ENCODE measurements around the gene KYNU.
A peak's percentile ranks its signal among the peaks of the same experiment; 100 is the strongest.
"Not testable (repeated sequence)": the region's sequence is repeated elsewhere in the genome, so short reads cannot be mapped to it uniquely, and the experiment has no call there.

The KYNU gene

GRCh38 chr2:142877216-142877838, at the start of gene KYNU:
KYNU (plus strand) TSS chr2:142877664; CDS start chr2:142885368, 7,704 bp downstream.
- no peak for DNase-seq (ENCODE audit: low read depth)
- H3K4me3 ChIP-seq (ENCODE audit: low read depth, low read length), result no peak within 1 kb of the TSS

GRCh38 chr2:142834021-142834420, 43.4 kb upstream of the KYNU start:
- peak; percentile 17 for DNase-seq (ENCODE audit: low read depth)

GRCh38 chr2:142840436-142840835, 37.0 kb upstream of the KYNU start:
- no peak for DNase-seq (ENCODE audit: low read depth)

More at GRCh38 chr2:142834021-142834420, 43.4 kb upstream of the KYNU start:
- no peak overlapping the region for H3K4me3 ChIP-seq (ENCODE audit: low read depth, low read length)

GRCh38 chr2:142841788-142842187, 35.7 kb upstream of the KYNU start:
- DNase-seq (ENCODE audit: low read depth), result no peak
- H3K4me3 ChIP-seq (ENCODE audit: low read depth, low read length), result no peak overlapping the region

More at GRCh38 chr2:142840436-142840835, 37.0 kb upstream of the KYNU start:
- H3K4me3 ChIP-seq (ENCODE audit: low read depth, low read length), result no peak overlapping the region

GRCh38 chr2:142842369-142842768, 35.1 kb upstream of the KYNU start:
- no peak overlapping the region for H3K4me3 ChIP-seq (ENCODE audit: low read depth, low read length)
- no peak for DNase-seq (ENCODE audit: low read depth)

GRCh38 chr2:142843731-142844130, 33.7 kb upstream of the KYNU start:
- DNase-seq (ENCODE audit: low read depth), result no peak

GRCh38 chr2:142848023-142848606, 29.3 kb upstream of the KYNU start:
- H3K4me3 ChIP-seq (ENCODE audit: low read depth, low read length), result no peak overlapping the region
- no peak for DNase-seq (ENCODE audit: low read depth)

More at GRCh38 chr2:142843731-142844130, 33.7 kb upstream of the KYNU start:
- no peak overlapping the region for H3K4me3 ChIP-seq (ENCODE audit: low read depth, low read length)

GRCh38 chr2:142849820-142850219, 27.6 kb upstream of the KYNU start:
- no peak overlapping the region for H3K4me3 ChIP-seq (ENCODE audit: low read depth, low read length)
- DNase-seq (ENCODE audit: low read depth), result no peak

- no peak for DNase-seq (ENCODE audit: low read depth)
- no peak overlapping the region for H3K4me3 ChIP-seq (ENCODE audit: low read depth, low read length)
These were observed 23.6 kb upstream of the KYNU start for GRCh38 chr2:142853912-142854311.

GRCh38 chr2:142857256-142858164, 20.0 kb upstream of the KYNU start:
- H3K4me3 ChIP-seq (ENCODE audit: low read depth, low read length), result no peak overlapping the region
- no peak for DNase-seq (ENCODE audit: low read depth)

- H3K4me3 ChIP-seq (ENCODE audit: low read depth, low read length), result no peak overlapping the region
- no peak for DNase-seq (ENCODE audit: low read depth)
These were observed 18.5 kb upstream of the KYNU start for GRCh38 chr2:142858961-142859360.

GRCh38 chr2:142862299-142862698, 15.2 kb upstream of the KYNU start:
- DNase-seq (ENCODE audit: low read depth), result no peak
- no peak overlapping the region for H3K4me3 ChIP-seq (ENCODE audit: low read depth, low read length)

GRCh38 chr2:142862847-142863246, 14.6 kb upstream of the KYNU start:
- no peak for DNase-seq (ENCODE audit: low read depth)
- H3K4me3 ChIP-seq (ENCODE audit: low read depth, low read length), result no peak overlapping the region

- H3K4me3 ChIP-seq (ENCODE audit: low read depth, low read length), result no peak overlapping the region
- DNase-seq (ENCODE audit: low read depth), result peak; percentile 48
These were observed 13.9 kb upstream of the KYNU start for GRCh38 chr2:142863485-142863961.

GRCh38 chr2:142864605-142865004, 12.9 kb upstream of the KYNU start:
- H3K4me3 ChIP-seq (ENCODE audit: low read depth, low read length); DNase-seq (ENCODE audit: low read depth): not testable (repeated sequence)

GRCh38 chr2:142865924-142866323, 11.5 kb upstream of the KYNU start:
- DNase-seq (ENCODE audit: low read depth), result no peak
- H3K4me3 ChIP-seq (ENCODE audit: low read depth, low read length), result no peak overlapping the region

GRCh38 chr2:142866426-142866825, 11.0 kb upstream of the KYNU start:
- H3K4me3 ChIP-seq (ENCODE audit: low read depth, low read length), result no peak overlapping the region
- DNase-seq (ENCODE audit: low read depth), result no peak

- no peak for DNase-seq (ENCODE audit: low read depth)
- H3K4me3 ChIP-seq (ENCODE audit: low read depth, low read length), result no peak overlapping the region
These were observed 10.3 kb upstream of the KYNU start for GRCh38 chr2:142867136-142867535.

- H3K4me3 ChIP-seq (ENCODE audit: low read depth, low read length), result no peak overlapping the region
- DNase-seq (ENCODE audit: low read depth), result no peak
These were observed 9.2 kb upstream of the KYNU start for GRCh38 chr2:142868229-142868762.

GRCh38 chr2:142869065-142869460, 8.4 kb upstream of the KYNU start:
- H3K4me3 ChIP-seq (ENCODE audit: low read depth, low read length); DNase-seq (ENCODE audit: low read depth): not testable (repeated sequence)

Measured in skeletal muscle cell (primary cell).